Esophagus squamous epithelium (tissue), 4 donors: Measurements from ENCODE around the gene TCF3.

ENCODE experiments used
- POLR2A ChIP-seq, 4 donors: fragments of 450-650 bp; IDR thresholded peaks; one replicate each; pipeline ENCODE4 v1.6.1; 2017; ENCODE audit warnings: antibody characterized with exemption in 4 of 4, mild to moderate bottlenecking in 4 of 4, moderate library complexity in 3 of 4
- TF ChIP-seq, protein P1 (sequence below), 6 experiments: fragments of 450-650 bp in 4 of 6; fragments of 200-600 bp in 2 of 6; sonication (generic) in 2 of 6; IDR thresholded peaks; one replicate each; pipeline ENCODE4 v1.5.1; 2016 to 2019; ENCODE audit warnings: antibody characterized with exemption in 6 of 6, mild to moderate bottlenecking in 4 of 6, moderate library complexity in 4 of 6

DNA sequence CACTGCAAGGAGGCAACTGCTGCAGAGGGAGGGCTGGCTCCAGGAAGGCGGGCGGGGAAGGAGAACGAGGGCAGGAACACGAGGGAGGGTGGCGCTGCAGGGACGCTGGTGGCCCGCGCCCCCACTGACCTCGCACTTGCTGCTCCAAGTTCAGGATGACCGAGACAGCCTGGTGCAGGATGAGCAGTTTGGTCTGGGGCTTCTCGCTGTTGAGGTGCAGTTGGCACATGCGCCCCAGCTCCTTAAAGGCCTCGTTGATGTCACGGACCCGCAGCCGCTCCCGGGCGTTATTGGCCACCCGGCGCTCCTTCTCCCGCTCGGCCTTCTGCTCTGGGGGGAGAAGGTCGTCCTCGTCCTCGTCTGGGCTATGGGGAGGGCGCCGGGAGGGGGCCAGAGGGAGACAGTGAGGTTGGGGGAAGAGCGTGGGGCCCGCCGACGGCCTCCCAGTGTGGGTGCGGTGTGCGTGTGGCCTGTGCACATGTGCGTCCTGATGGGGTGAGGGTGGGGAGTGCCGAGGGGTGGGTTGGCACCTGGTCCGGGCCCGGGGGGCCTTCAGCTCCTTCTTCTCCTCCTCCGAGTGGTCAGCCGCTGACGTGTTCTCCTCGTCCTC lies 37.2 kb downstream of the TCF3 start:
- TF ChIP-seq, protein P1, sequence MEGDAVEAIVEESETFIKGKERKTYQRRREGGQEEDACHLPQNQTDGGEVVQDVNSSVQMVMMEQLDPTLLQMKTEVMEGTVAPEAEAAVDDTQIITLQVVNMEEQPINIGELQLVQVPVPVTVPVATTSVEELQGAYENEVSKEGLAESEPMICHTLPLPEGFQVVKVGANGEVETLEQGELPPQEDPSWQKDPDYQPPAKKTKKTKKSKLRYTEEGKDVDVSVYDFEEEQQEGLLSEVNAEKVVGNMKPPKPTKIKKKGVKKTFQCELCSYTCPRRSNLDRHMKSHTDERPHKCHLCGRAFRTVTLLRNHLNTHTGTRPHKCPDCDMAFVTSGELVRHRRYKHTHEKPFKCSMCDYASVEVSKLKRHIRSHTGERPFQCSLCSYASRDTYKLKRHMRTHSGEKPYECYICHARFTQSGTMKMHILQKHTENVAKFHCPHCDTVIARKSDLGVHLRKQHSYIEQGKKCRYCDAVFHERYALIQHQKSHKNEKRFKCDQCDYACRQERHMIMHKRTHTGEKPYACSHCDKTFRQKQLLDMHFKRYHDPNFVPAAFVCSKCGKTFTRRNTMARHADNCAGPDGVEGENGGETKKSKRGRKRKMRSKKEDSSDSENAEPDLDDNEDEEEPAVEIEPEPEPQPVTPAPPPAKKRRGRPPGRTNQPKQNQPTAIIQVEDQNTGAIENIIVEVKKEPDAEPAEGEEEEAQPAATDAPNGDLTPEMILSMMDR (IDR thresholded peaks at IDR 0.05) = no peak
- TF ChIP-seq POLR2A (IDR thresholded peaks at IDR 0.05) = no peak
